CD8-positive, alpha-beta memory T cell (primary cell): Measurements from ENCODE around the gene FXR1. TPM values are rescaled to one million over a fixed set of nuclear protein-coding genes. Genes with fewer than 3 reads are reported as not detected.

Experiments used
- CTCF ChIA-PET: fragments of 350-600 bp; sonication (Branson Sonifier 250); formaldehyde crosslinking; loops from one replicate; lab custom pipeline; 2021; ENCODE audit warnings: antibody characterized with exemption; lab: Charles Lee
- POLR2A ChIA-PET: fragments of 350-600 bp; sonication (Branson Sonifier 250); formaldehyde crosslinking; loops from one replicate; lab custom pipeline; 2021; ENCODE audit warnings: antibody characterized with exemption; lab: Charles Lee
- DNase-seq, 5 donors: peaks; one replicate each; pipeline versions ENCODE4 v3.0.0 to v3.0.0-alpha.2; 2020 to 2022; ENCODE audit warnings: mixed read lengths in 1 of 5
- H3K27ac ChIP-seq: one replicate; pipeline ENCODE4 v1.7.0; 2013; ENCODE audit warnings: low read depth, mild to moderate bottlenecking, low read length, moderate library complexity
- H3K27me3 ChIP-seq: 2 replicates; pipeline ENCODE4 v1.7.0; 2013; ENCODE audit warnings: low read length, mild to moderate bottlenecking; ENCODE audit not compliant: insufficient read depth, poor library complexity, severe bottlenecking
- H3K36me3 ChIP-seq: 2 replicates; pipeline ENCODE4 v1.7.0; 2013; ENCODE audit warnings: mild to moderate bottlenecking, low read length, moderate library complexity; ENCODE audit not compliant: insufficient read depth
- H3K4me1 ChIP-seq: 2 replicates; pipeline ENCODE4 v1.7.0; 2013; ENCODE audit warnings: mild to moderate bottlenecking, low read length, moderate library complexity; ENCODE audit not compliant: insufficient read depth
- H3K4me3 ChIP-seq: 2 replicates; pipeline ENCODE4 v1.7.0; 2013; ENCODE audit warnings: mild to moderate bottlenecking, low read length
- H3K9me3 ChIP-seq: 2 replicates; pipeline ENCODE4 v1.7.0; 2013; ENCODE audit warnings: mild to moderate bottlenecking, low read length
- H3K27ac Mint-ChIP-seq, 8 donors: one replicate each; pipeline ENCODE4 v1.8.0; 2020 to 2021; ENCODE audit warnings: mixed read lengths in 8 of 8, mild to moderate bottlenecking in 6 of 8, inconsistent platforms in 3 of 8, moderate library complexity in 3 of 8
- H3K27me3 Mint-ChIP-seq, 2 donors: one replicate each; pipeline ENCODE4 v1.8.0; 2020 to 2021; ENCODE audit warnings: mixed read lengths in 2 of 2, mild to moderate bottlenecking in 1 of 2, moderate library complexity in 1 of 2
- H3K36me3 Mint-ChIP-seq, 3 donors: one replicate each; pipeline ENCODE4 v1.8.0; 2020 to 2021; ENCODE audit warnings: mixed read lengths in 3 of 3, inconsistent platforms in 1 of 3, mild to moderate bottlenecking in 1 of 3
- H3K4me1 Mint-ChIP-seq, 3 donors: one replicate each; pipeline ENCODE4 v1.8.0; 2020 to 2021; ENCODE audit warnings: mixed read lengths in 3 of 3, inconsistent platforms in 1 of 3, mild to moderate bottlenecking in 1 of 3
- H3K4me3 Mint-ChIP-seq, 7 donors: one replicate each; pipeline ENCODE4 v1.8.0; 2020 to 2021; ENCODE audit warnings: mixed read lengths in 7 of 7, mild to moderate bottlenecking in 6 of 7, moderate library complexity in 4 of 7, inconsistent platforms in 2 of 7
- H3K9me3 Mint-ChIP-seq, 5 donors: one replicate each; pipeline ENCODE4 v1.8.0; 2020 to 2022; ENCODE audit warnings: mixed read lengths in 5 of 5, mild to moderate bottlenecking in 3 of 5, moderate library complexity in 2 of 5, inconsistent platforms in 1 of 5
- polyA plus RNA-seq: library from polyadenylated mRNA; unstranded; fragments of 300-500 nt; fragmentation: Illumina TruSeq; gene quantifications from one replicate; pipeline ENCODE4 v1.2.3, GENCODE V29; 2021
- total RNA-seq, 2 experiments: library from RNA; stranded (reverse); gene quantifications; one replicate each; pipeline ENCODE4 v1.2.3, GENCODE V29; 2021

FXR1 gene
- total and polyA plus RNA-seq, 3 experiments from 2014 or later, result 49.3 to 141 (median 135) TPM

DNA sequence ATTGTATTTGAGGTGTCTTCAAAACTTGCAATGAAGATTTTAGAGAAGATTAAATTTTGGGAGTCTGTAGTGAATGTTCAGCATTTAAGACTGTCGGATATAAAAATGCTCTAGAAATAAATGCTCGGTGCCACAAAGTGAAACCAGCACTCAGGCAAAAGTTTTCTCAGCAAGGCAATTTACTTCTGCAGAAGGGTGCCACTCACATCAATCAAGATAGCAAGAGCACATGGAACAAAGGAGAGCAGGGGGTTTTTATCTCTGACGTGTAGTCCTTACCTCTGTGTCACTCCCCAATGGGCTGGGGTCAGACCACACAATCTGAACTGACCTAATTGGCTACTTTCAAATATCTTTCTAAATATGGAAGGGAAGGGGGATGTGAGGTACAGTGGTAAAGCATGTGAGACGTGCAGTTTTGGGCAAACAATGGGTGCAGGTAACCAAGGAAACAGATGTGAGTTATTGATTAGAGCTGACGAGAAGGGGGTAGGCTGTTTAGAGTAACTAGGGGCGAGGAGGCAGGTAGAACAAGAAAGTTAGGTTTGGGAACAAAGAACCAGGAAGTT is 23.4 kb upstream of the FXR1 start:
- Mint-ChIP-seq H3K4me3 (no peak overlapping the region), H3K4me1 (peaks cover 0 to 2% (median 0%) of the 10 kb centered on the region in 3 donors), H3K36me3 (peaks cover 0 to 12% (median 0%) of the 10 kb centered on the region in 3 donors), H3K27me3 (peaks cover 10 to 22% of the 10 kb centered on the region in 2 donors), H3K9me3 (peaks cover 14 to 24% (median 19%) of the 10 kb centered on the region in 5 donors), H3K27ac (no peak overlapping the region)
- ChIA-PET POLR2A (no interaction called here), CTCF (no interaction called here)
- Histone ChIP-seq H3K27ac (no peak overlapping the region), H3K9me3 (no peaks in the 10 kb centered on the region), H3K4me3 (no peak overlapping the region), H3K36me3 (no peaks in the 10 kb centered on the region), H3K27me3 (no peaks in the 10 kb centered on the region), H3K4me1 (no peaks in the 10 kb centered on the region)
- no peak for DNase-seq

DNA sequence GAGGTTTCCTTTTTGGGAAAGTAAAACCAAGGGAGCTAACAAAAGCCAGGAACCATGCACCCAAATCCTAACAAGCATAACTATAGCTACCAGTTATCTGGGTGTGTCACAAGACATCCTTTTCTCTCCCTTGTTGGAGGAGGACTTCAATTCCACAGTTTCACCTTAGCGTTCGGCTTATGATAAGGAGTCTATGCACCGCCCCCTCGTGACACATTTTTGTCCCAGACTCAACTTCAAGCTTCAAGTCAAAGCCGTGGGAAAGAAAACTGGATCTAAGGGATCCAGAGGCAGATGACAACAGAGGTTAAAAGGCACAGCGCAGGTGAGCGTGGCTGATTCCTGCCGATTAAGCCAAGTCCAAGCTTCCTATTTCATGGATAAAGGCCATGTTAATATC is 13.9 kb upstream of the FXR1 start:
- ChIA-PET POLR2A (no interaction called here), CTCF (no interaction called here)
- H3K36me3 ChIP-seq, result no peaks in the 10 kb centered on the region
- H3K27ac ChIP-seq, result no peak overlapping the region
- Mint-ChIP-seq H3K36me3 (peaks cover 0 to 14% (median 2%) of the 10 kb centered on the region in 3 donors), H3K27me3 (peaks cover 9 to 19% of the 10 kb centered on the region in 2 donors), H3K4me3 (no peak overlapping the region), H3K27ac (no peak overlapping the region), H3K4me1 (no peaks in the 10 kb centered on the region), H3K9me3 (peaks cover 7 to 15% (median 10%) of the 10 kb centered on the region in 5 donors)
- no peaks in the 10 kb centered on the region for H3K9me3 ChIP-seq
- H3K4me3 ChIP-seq, result no peak overlapping the region
- no peaks in the 10 kb centered on the region for H3K27me3 ChIP-seq
- no peaks in the 10 kb centered on the region for H3K4me1 ChIP-seq
- no peak for DNase-seq

- H3K4me1 ChIP-seq, result peaks cover 20% of the 10 kb centered on the region
- Mint-ChIP-seq H3K9me3 (peaks cover 0 to 9% (median 3%) of the 10 kb centered on the region in 5 donors), H3K4me3 (peak overlapping the region in 4 of 7 donors; percentile 8 to 51 (median 45)), H3K4me1 (peaks cover 37 to 46% (median 44%) of the 10 kb centered on the region in 3 donors), H3K36me3 (peaks cover 0 to 14% (median 5%) of the 10 kb centered on the region in 3 donors), H3K27me3 (peaks cover 0 to 5% of the 10 kb centered on the region in 2 donors), H3K27ac (peak overlapping the region; percentile 27 to 98 (median 65))
- no peak overlapping the region for H3K27ac ChIP-seq
- peak in 1 of 5 donors; percentile 15 for DNase-seq
- POLR2A ChIA-PET, result interaction anchor here (0.6 kb wide), 1 partner anchor 26 kb away, joined by 3 read pairs; no protein-coding TSS in a partner anchor
- CTCF ChIA-PET, result no interaction called here
- no peak overlapping the region for H3K4me3 ChIP-seq
- no peaks in the 10 kb centered on the region for H3K27me3 ChIP-seq
- no peaks in the 10 kb centered on the region for H3K36me3 ChIP-seq
- H3K9me3 ChIP-seq, result no peaks in the 10 kb centered on the region
Observed at GRCh38 chr3:180909369-180910127, 2.9 kb upstream of the FXR1 start.

- ChIA-PET CTCF (no interaction called here), POLR2A (no interaction called here)
- peak overlapping the region; percentile 18 to 95 (median 37) for H3K4me3 Mint-ChIP-seq
- Histone ChIP-seq H3K27me3 (no peaks in the 10 kb centered on the region), H3K9me3 (no peaks in the 10 kb centered on the region), H3K36me3 (no peaks in the 10 kb centered on the region), H3K4me1 (peaks cover 27% of the 10 kb centered on the region), H3K4me3 (no peak overlapping the region), H3K27ac (no peak overlapping the region)
- peak overlapping the region; percentile 40 to 99 (median 80) for H3K27ac Mint-ChIP-seq
- H3K4me1 Mint-ChIP-seq, result peaks cover 49 to 59% (median 57%) of the 10 kb centered on the region in 3 donors
- peaks cover 0 to 4% of the 10 kb centered on the region in 2 donors for H3K27me3 Mint-ChIP-seq
- H3K9me3 Mint-ChIP-seq, result peaks cover 0 to 5% (median 2%) of the 10 kb centered on the region in 5 donors
- peaks cover 1 to 20% (median 4%) of the 10 kb centered on the region in 3 donors for H3K36me3 Mint-ChIP-seq
- DNase-seq, result no peak
Observed at GRCh38 chr3:180910823-180911222, 1.6 kb upstream of the FXR1 start.

GRCh38 chr3:180911876-180912303 is 580 bp upstream of the FXR1 start:
- Histone ChIP-seq H3K4me1 (peaks cover 30% of the 10 kb centered on the region), H3K4me3 (peak overlapping the region; percentile 80), H3K9me3 (no peaks in the 10 kb centered on the region), H3K27ac (peak overlapping the region; percentile 94), H3K27me3 (no peaks in the 10 kb centered on the region), H3K36me3 (no peaks in the 10 kb centered on the region)
- no peak for DNase-seq
- peaks cover 0 to 28% (median 4%) of the 10 kb centered on the region in 3 donors for H3K36me3 Mint-ChIP-seq
- peaks cover 0 to 4% of the 10 kb centered on the region in 2 donors for H3K27me3 Mint-ChIP-seq
- ChIA-PET POLR2A (interaction anchor here (1.4 to 2.1 kb wide), 3 partner anchors 77 to 1881 kb away, joined by 5 to 13 read pairs (median 10); partner anchors contain the start of genes ATP11B, DNAJC19 and TTC14), CTCF (interaction anchor here (0.7 to 1.7 kb wide), 7 partner anchors 11 to 311 kb away, joined by 3 to 5 read pairs (median 4); no protein-coding TSS in a partner anchor)
- H3K4me1 Mint-ChIP-seq, result peaks cover 55 to 69% (median 67%) of the 10 kb centered on the region in 3 donors
- H3K9me3 Mint-ChIP-seq, result peaks cover 0 to 3% (median 0%) of the 10 kb centered on the region in 5 donors
- peak overlapping the region; percentile 91 to 98 (median 95) for H3K4me3 Mint-ChIP-seq
- H3K27ac Mint-ChIP-seq, result peak overlapping the region; percentile 91 to 99 (median 98)

DNA sequence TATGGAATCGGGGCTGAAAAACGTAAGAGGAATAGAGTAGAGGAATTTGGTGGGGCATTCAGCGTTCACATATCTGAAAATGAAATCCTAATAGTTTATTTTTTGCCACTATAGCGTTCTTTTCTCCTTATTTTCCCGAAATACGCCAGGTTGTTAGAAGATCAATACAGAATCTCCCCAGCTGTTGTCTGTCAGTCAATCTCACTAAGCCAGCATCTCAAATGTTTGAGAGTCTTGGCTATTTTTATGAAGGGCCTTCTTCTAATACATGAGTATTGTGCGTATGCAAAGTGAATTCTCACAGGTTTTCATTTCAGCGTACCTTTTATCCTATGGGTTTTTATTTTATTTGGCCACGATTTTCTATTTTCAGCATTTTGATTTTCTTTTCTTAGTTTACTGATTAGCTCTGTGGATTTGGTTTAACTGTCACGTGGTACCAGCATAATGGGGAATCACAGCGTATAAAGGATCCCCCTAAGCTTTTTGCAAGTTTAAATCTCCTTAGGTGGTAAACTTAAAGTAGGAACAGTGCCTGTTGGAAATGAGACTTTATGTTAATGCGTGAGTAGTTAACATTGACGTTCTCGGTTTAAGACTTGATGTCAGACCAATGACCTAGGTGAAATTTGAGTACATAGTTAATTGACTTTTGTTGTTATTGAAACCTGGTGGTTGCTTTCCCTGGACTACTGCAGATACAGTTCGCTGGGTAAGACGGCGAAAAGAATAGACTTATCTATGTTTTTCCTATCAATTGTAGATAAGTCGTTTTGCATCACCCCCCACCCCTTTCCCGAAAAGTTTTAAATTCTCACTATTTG is 1.3 kb downstream of the FXR1 start:
- Histone ChIP-seq H3K4me3 (peak overlapping the region; percentile 80), H3K9me3 (no peaks in the 10 kb centered on the region), H3K27ac (peak overlapping the region; percentile 94), H3K27me3 (no peaks in the 10 kb centered on the region), H3K36me3 (no peaks in the 10 kb centered on the region), H3K4me1 (peaks cover 47% of the 10 kb centered on the region)
- peak overlapping the region; percentile 91 to 98 (median 95) for H3K4me3 Mint-ChIP-seq
- peaks cover 72 to 88% (median 83%) of the 10 kb centered on the region in 3 donors for H3K4me1 Mint-ChIP-seq
- peak overlapping the region; percentile 91 to 99 (median 98) for H3K27ac Mint-ChIP-seq
- peaks cover 0 to 5% of the 10 kb centered on the region in 2 donors for H3K27me3 Mint-ChIP-seq
- POLR2A ChIA-PET, result interaction anchor here (0.5 to 2.1 kb wide), 3 partner anchors 30 to 312 kb away, joined by 10 to 13 read pairs (median 11); partner anchors contain the start of genes DNAJC19 and TTC14
- H3K9me3 Mint-ChIP-seq, result peaks cover 0 to 3% (median 0%) of the 10 kb centered on the region in 5 donors
- DNase-seq, result no peak
- peaks cover 0 to 38% (median 4%) of the 10 kb centered on the region in 3 donors for H3K36me3 Mint-ChIP-seq
- CTCF ChIA-PET, result interaction anchor here (1.1 kb wide), 1 partner anchor 10 kb away, joined by 3 read pairs; no protein-coding TSS in a partner anchor

GRCh38 chr3:180918542-180918941 is 6.1 kb downstream of the FXR1 start:
- Histone ChIP-seq H3K4me1 (peaks cover 58% of the 10 kb centered on the region), H3K9me3 (no peaks in the 10 kb centered on the region), H3K27ac (no peak overlapping the region), H3K4me3 (no peak overlapping the region), H3K36me3 (no peaks in the 10 kb centered on the region), H3K27me3 (no peaks in the 10 kb centered on the region)
- Mint-ChIP-seq H3K27ac (peak overlapping the region in 5 of 8 donors; percentile 15 to 76 (median 31)), H3K36me3 (peaks cover 0 to 39% (median 6%) of the 10 kb centered on the region in 3 donors), H3K4me3 (peak overlapping the region in 2 of 7 donors; percentile 4 to 16), H3K4me1 (peaks cover 83 to 98% (median 90%) of the 10 kb centered on the region in 3 donors), H3K9me3 (no peaks in the 10 kb centered on the region), H3K27me3 (peaks cover 0 to 1% of the 10 kb centered on the region in 2 donors)
- DNase-seq, result no peak
- ChIA-PET POLR2A (no interaction called here), CTCF (no interaction called here)
